IMR-90 (cell line): ENCODE measurements around the gene TJAP1. TPM values are rescaled to one million over a fixed set of nuclear protein-coding genes. Genes with fewer than 3 reads are reported as not detected.

Source experiments
- ATAC-seq: fragments of 200-7000 bp; cut with Tn5 transposase; 2 replicates; pipeline ENCODE4 v1.9.1; 2020; ENCODE audit warnings: low read depth, mild to moderate bottlenecking, moderate library complexity
- BruUV-seq: library from RNA; stranded (reverse); fragments of 400-500 nt; replicated peaks from 2 replicates; lab custom pipeline; 2021; lab: Mats Ljungman, UMichigan
- CTCF ChIA-PET: fragments of 300-600 bp; formaldehyde crosslinking; extraction: SDS; loops from one replicate; lab custom pipeline; 2021; ENCODE audit warnings: antibody characterized with exemption; lab: Yijun Ruan, JAX
- POLR2A ChIA-PET: fragments of 300-600 bp; sonication (Branson Sonifier 250); formaldehyde crosslinking; loops from one replicate; lab custom pipeline; 2022; ENCODE audit warnings: antibody characterized with exemption; ENCODE audit not compliant: unreplicated experiment; lab: Charles Lee
- DNase-seq: peaks from one replicate; pipeline ENCODE4 v3.0.0; 2013
- H2AFZ ChIP-seq: replicated peaks from 2 replicates; pipeline ENCODE3; 2013; ENCODE audit warnings: low read length, mild to moderate bottlenecking; ENCODE audit not compliant: poor library complexity
- H2AK5ac ChIP-seq: 2 replicates; pipeline ENCODE4 v1.6.1; 2013; ENCODE audit warnings: low read depth, low read length, inconsistent platforms
- H2AK9ac ChIP-seq: replicated peaks from 2 replicates; pipeline ENCODE3; 2013; ENCODE audit warnings: mild to moderate bottlenecking, low read depth, low read length, moderate library complexity; ENCODE audit not compliant: poor library complexity
- H2BK120ac ChIP-seq: 2 replicates; pipeline ENCODE4 v1.6.1; 2013; ENCODE audit warnings: low read depth, low read length, inconsistent platforms
- H2BK15ac ChIP-seq: 3 replicates; pipeline ENCODE4 v1.6.1; 2013; ENCODE audit warnings: low read depth, low read length, inconsistent platforms
- H2BK20ac ChIP-seq: 2 replicates; pipeline ENCODE4 v1.6.1; 2013; ENCODE audit warnings: low read depth, mild to moderate bottlenecking, inconsistent platforms, low read length, moderate library complexity
- H2BK5ac ChIP-seq: 2 replicates; pipeline ENCODE4 v1.6.1; 2013; ENCODE audit warnings: mild to moderate bottlenecking, low read depth, low read length, inconsistent platforms; ENCODE audit not compliant: poor library complexity, severe bottlenecking
- H3K14ac ChIP-seq: replicated peaks from 2 replicates; pipeline ENCODE4 v1.6.1; 2013; ENCODE audit warnings: low read depth, low read length, inconsistent platforms
- H3K18ac ChIP-seq: 2 replicates; pipeline ENCODE4 v1.6.1; 2013; ENCODE audit warnings: low read depth, low read length, control low read depth
- H3K23ac ChIP-seq: 2 replicates; pipeline ENCODE4 v1.6.1; 2013; ENCODE audit warnings: low read depth, low read length, inconsistent platforms
- H3K27ac ChIP-seq: 2 replicates; pipeline ENCODE4 v1.5.1; 2013; ENCODE audit warnings: mild to moderate bottlenecking, control low read depth, low read length; ENCODE audit not compliant: insufficient read depth
- H3K27me3 ChIP-seq: 2 replicates; pipeline ENCODE4 v1.6.1; 2013; ENCODE audit warnings: low read length; ENCODE audit not compliant: control insufficient read depth, insufficient read depth
- H3K36me3 ChIP-seq: 2 replicates; pipeline ENCODE4 v1.6.1; 2013; ENCODE audit warnings: low read length, mixed read lengths; ENCODE audit not compliant: control insufficient read depth, insufficient read depth
- H3K4ac ChIP-seq: 2 replicates; pipeline ENCODE4 v1.6.1; 2013; ENCODE audit warnings: low read depth, low read length, inconsistent platforms
- H3K4me1 ChIP-seq: 2 replicates; pipeline ENCODE4 v1.6.1; 2013; ENCODE audit warnings: low read length, mixed read lengths; ENCODE audit not compliant: control insufficient read depth, insufficient read depth
- H3K4me2 ChIP-seq: 2 replicates; pipeline ENCODE4 v1.6.1; 2013; ENCODE audit warnings: low read depth, mild to moderate bottlenecking, control low read depth, low read length, moderate library complexity
- H3K4me3 ChIP-seq: 2 replicates; pipeline ENCODE4 v1.5.1; 2013; ENCODE audit warnings: low read depth, mild to moderate bottlenecking, control low read depth, low read length, moderate library complexity; ENCODE audit not compliant: insufficient read depth
- H3K56ac ChIP-seq: 2 replicates; pipeline ENCODE4 v1.6.1; 2013; ENCODE audit warnings: low read length, inconsistent platforms; ENCODE audit not compliant: insufficient read depth; ENCODE audit errors: extremely low read depth
- H3K79me1 ChIP-seq, 2 experiments: 2 replicates each; pipeline ENCODE4 v1.6.1; 2013; ENCODE audit warnings: low read length in 2 of 2, inconsistent platforms in 1 of 2, low read depth in 1 of 2
- H3K9ac ChIP-seq: 2 replicates; pipeline ENCODE4 v1.6.1; 2013; ENCODE audit warnings: low read depth, low read length, control low read depth
- H3K9me1 ChIP-seq: 2 replicates; pipeline ENCODE4 v1.6.1; 2013; ENCODE audit warnings: low read length, inconsistent platforms; ENCODE audit not compliant: insufficient read depth
- H3K9me3 ChIP-seq: 2 replicates; pipeline ENCODE4 v1.6.1; 2013; ENCODE audit warnings: low read length; ENCODE audit not compliant: control insufficient read depth, insufficient read depth
- H4K20me1 ChIP-seq: 2 replicates; pipeline ENCODE4 v1.6.1; 2013; ENCODE audit warnings: low read length, inconsistent platforms; ENCODE audit not compliant: insufficient read depth
- H4K5ac ChIP-seq: 2 replicates; pipeline ENCODE4 v1.6.1; 2013; ENCODE audit warnings: mild to moderate bottlenecking, low read depth, low read length, control low read depth
- H4K8ac ChIP-seq, 2 experiments: 2 replicates each; pipeline ENCODE4 v1.6.1; 2013; ENCODE audit warnings: low read depth in 2 of 2, low read length in 2 of 2, control low read depth in 1 of 2, inconsistent platforms in 1 of 2
- H4K91ac ChIP-seq: 2 replicates; pipeline ENCODE4 v1.6.1; 2013; ENCODE audit warnings: low read depth, low read length, inconsistent platforms; ENCODE audit not compliant: insufficient read depth
- CEBPB ChIP-seq: IDR thresholded peaks from 2 replicates; pipeline ENCODE4 v1.6.1; 2012; ENCODE audit warnings: low read depth, low read length, improper control_type of control experiment
- CHD1 ChIP-seq: IDR thresholded peaks from 2 replicates; pipeline ENCODE4 v1.6.1; 2012; ENCODE audit warnings: low read depth, low read length, improper control_type of control experiment
- CTCF ChIP-seq: conservative IDR thresholded peaks from 2 replicates; pipeline ENCODE4 v1.5.1; 2012; ENCODE audit warnings: mild to moderate bottlenecking, low read depth, low read length, improper control_type of control experiment
- MAFK ChIP-seq: IDR thresholded peaks from 2 replicates; pipeline ENCODE4 v1.6.1; 2012; ENCODE audit warnings: low read depth, low read length, improper control_type of control experiment
- MXI1 ChIP-seq: IDR thresholded peaks from 2 replicates; pipeline ENCODE4 v1.6.1; 2012; ENCODE audit warnings: low read depth, mild to moderate bottlenecking, low read length, moderate library complexity, borderline replicate concordance
- NFE2L2 ChIP-seq: fragments of 150-350 bp; IDR thresholded peaks from 2 replicates; pipeline ENCODE4 v1.6.1; 2016; ENCODE audit warnings: low read depth, mild to moderate bottlenecking, low read length
- RCOR1 ChIP-seq: IDR thresholded peaks from 2 replicates; pipeline ENCODE4 v1.6.1; 2012; ENCODE audit warnings: mild to moderate bottlenecking, low read length, improper control_type of control experiment; ENCODE audit not compliant: insufficient replicate concordance
- RFX5 ChIP-seq: IDR thresholded peaks from 2 replicates; pipeline ENCODE4 v1.8.0; 2012; ENCODE audit warnings: low read depth, mild to moderate bottlenecking, low read length, moderate library complexity
- WGBS, 2 experiments: methylation state at CpG; one replicate each; pipeline versions ENCODE4 v1.1.5 to v1.1.7; 2013; ENCODE audit warnings: missing lambda C conversion rate in 2 of 2; ENCODE audit not compliant: insufficient read length in 1 of 2; ENCODE audit errors: extremely low coverage in 2 of 2; 5-methylcytosine and 5-hydroxymethylcytosine counted together
- dilution Hi-C: fragments of 300-500 bp; cut with HindIII; formaldehyde crosslinking; loops from one replicate; pipeline ENCODE4 v1.14.3; 2018; ENCODE audit warnings: low sequenced_read_pairs; ENCODE audit not compliant: unreplicated experiment
- in situ Hi-C: fragments of 300-500 bp; cut with MboI; formaldehyde crosslinking; loops from 3 replicates; pipeline ENCODE4 v1.14.3; 2019; ENCODE audit warnings: low sequenced_read_pairs, inconsistent platforms, mixed read lengths
- intact Hi-C: fragments of 100-400 bp; cut with micrococcal nuclease; formaldehyde crosslinking; loops from 2 replicates; pipeline ENCODE4 v1.10.0; 2022
- polyA plus RNA-seq, 3 experiments: library from polyadenylated mRNA; depleted of rRNA; stranded (reverse); fragments of >200 nt; gene quantifications; 2 replicates each; pipeline ENCODE4 v1.2.3, GENCODE V29; 2012; ENCODE audit warnings: low replicate concordance in 1 of 3
- total RNA-seq: library from RNA; depleted of rRNA; stranded (reverse); fragments of >200 nt; gene quantifications from 2 replicates; pipeline ENCODE4 v1.2.3, GENCODE V29; 2012

TJAP1 gene
- total and polyA plus RNA-seq, 2 of the 4 experiments (the other 2 are of a cell fraction), result 12.2 to 34.2 TPM

DNA sequence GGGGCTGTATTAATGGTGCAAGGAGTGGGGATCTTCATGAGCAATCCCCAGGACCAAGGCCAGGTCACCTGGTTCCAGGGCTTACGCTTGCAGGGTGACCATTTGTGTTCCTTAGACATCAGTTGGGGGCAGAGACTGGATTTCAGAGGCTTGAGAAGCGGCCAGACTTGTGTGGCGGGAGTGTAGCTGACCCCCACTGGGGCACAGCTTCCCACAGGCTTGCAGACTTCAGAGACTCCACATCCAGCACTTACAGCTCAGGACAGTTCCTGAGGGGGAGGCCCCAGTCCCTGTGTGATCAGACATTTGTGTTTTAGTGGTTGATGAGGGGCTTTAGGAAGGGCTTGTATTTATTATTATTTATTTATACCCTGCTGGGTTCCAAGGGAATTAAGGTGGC is 15.3 kb downstream of the TJAP1 start:
- dilution Hi-C loops (no loop called here), in situ Hi-C loops (loop anchor here (5.0 to 10.0 kb wide), 2 partner anchors 48 to 235 kb away; no protein-coding TSS in a partner anchor), intact Hi-C loops (loop anchor here (1.0 kb wide), 1 partner anchor 15 kb away; the partner anchor contains the start of gene TJAP1)
- peak overlapping the region; percentile 97 for H2AK9ac ChIP-seq
- H3K9me3 ChIP-seq, result no peaks in the 10 kb centered on the region
- H3K56ac ChIP-seq, result no peak overlapping the region
- peak overlapping the region; percentile 14; the same call in 1 of the 2 replicates for H3K23ac ChIP-seq
- no peak for TF ChIP-seq MAFK
- no peak for TF ChIP-seq RCOR1
- TF ChIP-seq CHD1, result no peak
- no peak for TF ChIP-seq NFE2L2
- no peak for TF ChIP-seq MXI1
- no peak for TF ChIP-seq CEBPB
- no peak for TF ChIP-seq RFX5
- no peak for TF ChIP-seq CTCF
- CTCF ChIA-PET, result no interaction called here
- H4K8ac ChIP-seq, result peak overlapping the region in 1 of 2 experiments; percentile 20; a peak in 1 of 4 replicates
- H2BK20ac ChIP-seq, result peak overlapping the region; percentile 37; the same call in 1 of the 2 replicates
- peak; percentile 12 for ATAC-seq
- no TSS peak for BruUV-seq
- H3K27me3 ChIP-seq, result no peaks in the 10 kb centered on the region
- no peak overlapping the region for H3K4me3 ChIP-seq
- no peak overlapping the region for H3K9ac ChIP-seq
- DNase-seq, result peak; percentile 46
- 0 out of 2 replicates have a peak overlapping the region, but pooled peaks have one; percentile 12 for H4K5ac ChIP-seq
- no peaks in the 10 kb centered on the region; the same call in 1 of the 2 replicates for H3K36me3 ChIP-seq
- H2AK5ac ChIP-seq, result peak overlapping the region; percentile 81
- H3K4me2 ChIP-seq, result peak overlapping the region; percentile 83
- peak overlapping the region; percentile 76 for H2AFZ ChIP-seq
- H3K18ac ChIP-seq, result peak overlapping the region; percentile 12; the same call in 1 of the 2 replicates
- H2BK15ac ChIP-seq, result peak overlapping the region; percentile 4; the same call in 1 of the 3 replicates
- peak overlapping the region; percentile 62 for H2BK120ac ChIP-seq
- peak overlapping the region; percentile 53 for H3K14ac ChIP-seq
- H3K4me1 ChIP-seq, result peaks cover 46% of the 10 kb centered on the region
- WGBS, 2 experiments, result no CpG with 5 or more reads among the region's 3 CpGs
- POLR2A ChIA-PET, result interaction anchor here (1.0 kb wide), 1 partner anchor 15 kb away, joined by 3 read pairs; no protein-coding TSS in a partner anchor
- peaks cover 31% of the 10 kb centered on the region; the same call in 1 of the 2 replicates for H4K20me1 ChIP-seq
- peaks cover 47% of the 10 kb centered on the region for H3K9me1 ChIP-seq
- H3K4ac ChIP-seq, result peak overlapping the region; percentile 65
- H3K27ac ChIP-seq, result peak overlapping the region; percentile 70
- peaks cover 28 to 83% of the 10 kb centered on the region in 2 experiments for H3K79me1 ChIP-seq
- H2BK5ac ChIP-seq, result peak overlapping the region; percentile 81
- peak overlapping the region; percentile 80 for H4K91ac ChIP-seq
